Choroid plexus epithelial cell (primary cell): ENCODE results near the gene FAM219A.

Source experiments
- DNase-seq: peaks from one replicate; pipeline ENCODE4 v3.0.0-alpha.2; 2010; ENCODE audit warnings: low read depth
- H3K4me3 ChIP-seq: 2 replicates; pipeline ENCODE4 v1.5.1; 2011; ENCODE audit warnings: low read depth, mild to moderate bottlenecking, control low read depth, low read length, moderate library complexity
- CTCF ChIP-seq: conservative IDR thresholded peaks from 2 replicates; pipeline ENCODE4 v1.5.1; 2011; ENCODE audit warnings: low read depth, mild to moderate bottlenecking, control low read depth, inconsistent platforms, low read length, moderate library complexity

The FAM219A gene

GRCh38 chr9:34437006-34437925 is 21.1 kb downstream of the FAM219A start:
- peak; percentile 85 for TF ChIP-seq CTCF
- DNase-seq: peak; percentile 93

DNA sequence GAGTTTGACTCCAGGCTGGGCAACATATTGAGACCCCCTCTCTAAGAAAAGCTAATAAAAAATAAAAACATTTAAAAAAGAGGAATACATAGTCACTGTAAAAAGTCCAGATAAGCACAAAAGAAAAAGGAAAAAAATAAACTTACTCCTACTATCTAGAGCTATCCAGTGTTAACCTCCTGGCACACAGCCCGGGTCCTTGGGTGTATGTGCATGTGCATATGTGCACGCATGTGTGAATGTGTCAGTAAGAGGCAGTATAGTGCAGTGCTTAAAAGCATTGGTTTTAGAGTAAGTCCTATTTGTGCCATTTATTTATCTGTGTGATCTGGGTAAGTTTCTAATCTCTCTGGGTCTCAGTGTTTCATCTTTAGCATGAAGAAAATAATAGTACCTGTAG is 26.7 kb downstream of the FAM219A start:
- no peak for TF ChIP-seq CTCF
- DNase-seq: no peak
- H3K4me3 ChIP-seq: no peak overlapping the region

More at GRCh38 chr9:34437006-34437925, 21.1 kb downstream of the FAM219A start:
- no peak overlapping the region for H3K4me3 ChIP-seq

GRCh38 chr9:34430843-34431437 is 27.4 kb downstream of the FAM219A start:
- peak; percentile 86 for DNase-seq
- TF ChIP-seq CTCF: no peak
- H3K4me3 ChIP-seq: no peak overlapping the region

DNA sequence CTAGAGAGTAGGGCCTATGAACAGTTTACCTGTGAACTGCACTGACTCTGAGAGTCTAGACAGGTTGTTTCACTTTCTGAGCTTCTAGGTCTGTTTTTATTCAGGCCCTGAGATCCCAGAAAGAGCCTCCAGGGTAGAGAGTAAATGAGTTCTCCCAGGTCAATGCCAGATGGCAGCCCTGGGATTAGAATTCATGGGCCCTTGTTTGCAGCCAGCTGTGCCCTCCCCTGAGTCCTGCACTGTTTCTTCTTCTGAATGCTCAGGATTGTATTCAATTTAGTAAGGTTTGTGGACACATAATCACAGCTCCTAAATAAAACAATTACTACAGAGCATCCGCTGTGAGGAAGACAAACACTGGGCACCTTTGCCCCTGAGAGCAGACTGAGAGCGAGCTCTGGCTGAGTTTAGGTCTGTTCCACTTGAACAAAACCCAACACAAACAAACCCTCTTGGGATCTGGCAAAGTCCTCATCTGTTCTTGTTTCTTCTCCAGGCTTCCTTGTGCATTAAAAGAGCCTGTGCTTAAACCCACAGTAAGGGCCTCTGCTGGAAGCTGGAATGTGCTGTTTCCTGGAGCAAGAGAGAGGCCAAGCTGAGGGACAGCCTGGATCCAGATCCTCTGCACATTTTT is 29.9 kb downstream of the FAM219A start:
- no peak for TF ChIP-seq CTCF
- no peak overlapping the region for H3K4me3 ChIP-seq
- peak; percentile 75 for DNase-seq

- TF ChIP-seq CTCF: no peak
- no peak for DNase-seq
Measured at GRCh38 chr9:34426347-34427074, 31.9 kb downstream of the FAM219A start.

DNA sequence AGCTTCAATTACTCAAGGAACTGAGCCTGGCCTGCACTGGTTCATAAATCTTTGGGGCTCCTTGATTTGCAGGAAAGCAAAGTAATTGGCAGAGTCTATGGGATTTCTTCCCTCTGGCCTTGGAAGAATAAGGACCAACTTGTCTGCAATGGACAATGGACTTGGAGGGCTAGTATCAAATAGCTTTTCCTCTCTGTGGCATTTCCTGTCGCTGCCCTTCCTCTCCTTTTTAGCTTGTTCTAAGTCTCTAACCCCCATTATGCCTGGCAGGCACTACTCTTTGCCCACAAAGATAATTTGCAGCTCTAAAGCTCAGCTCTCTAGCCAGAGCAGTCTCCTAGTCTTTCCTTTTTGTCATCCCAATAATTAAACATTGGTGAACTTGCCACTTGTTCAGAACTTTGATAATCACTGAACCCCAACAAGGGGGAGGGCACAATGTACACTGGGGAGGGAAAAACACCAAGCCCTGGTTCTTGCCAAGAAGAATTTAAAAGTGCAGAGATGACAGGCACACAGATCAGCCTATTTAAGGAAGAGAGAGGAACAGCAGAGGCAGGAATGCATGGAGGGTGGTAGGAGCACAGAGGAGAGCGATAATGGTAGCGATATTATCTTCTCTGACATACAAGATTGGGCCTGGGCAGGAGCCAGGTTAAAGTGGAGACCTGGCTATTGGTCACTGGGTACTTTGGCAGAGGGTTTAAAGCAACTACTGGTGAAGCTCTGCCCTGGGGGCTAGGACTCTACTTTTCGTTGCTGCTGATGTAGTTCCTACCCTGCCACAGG is 38.5 kb downstream of the FAM219A start:
- DNase-seq: no peak
- TF ChIP-seq CTCF: no peak

More at GRCh38 chr9:34426347-34427074, 31.9 kb downstream of the FAM219A start:
- H3K4me3 ChIP-seq: no peak overlapping the region

More for the DNA sequence above, 38.5 kb downstream of the FAM219A start:
- no peak overlapping the region for H3K4me3 ChIP-seq
